HEK293T (cell line): ENCODE results near the gene SGMS1.

Source experiments
- CTCF ChIA-PET: fragments of 350-600 bp; formaldehyde crosslinking; extraction: SDS; loops from one replicate; lab custom pipeline; 2021; ENCODE audit warnings: antibody characterized with exemption, inconsistent platforms; lab: Yijun Ruan, JAX
- POLR2A ChIA-PET: fragments of 350-600 bp; formaldehyde crosslinking; extraction: SDS; loops from one replicate; lab custom pipeline; 2020; ENCODE audit warnings: antibody characterized with exemption, inconsistent platforms; lab: Yijun Ruan, JAX
- DNase-seq: peaks from one replicate; pipeline ENCODE4 v3.0.0; 2012; ENCODE audit warnings: mixed read lengths; ENCODE audit errors: extremely low spot score
- ARNT ChIP-seq: fragments of 450-650 bp; IDR thresholded peaks from 2 replicates; pipeline ENCODE4 v1.6.1; 2017; ENCODE audit warnings: mild to moderate bottlenecking
- BHLHE40 ChIP-seq: fragments of 450-650 bp; IDR thresholded peaks from 2 replicates; pipeline ENCODE4 v1.6.1; 2016; ENCODE audit warnings: mild to moderate bottlenecking, moderate library complexity, borderline replicate concordance
- CTBP1 ChIP-seq: fragments of 450-650 bp; IDR thresholded peaks from 2 replicates; pipeline ENCODE4 v1.6.1; 2016; ENCODE audit warnings: borderline replicate concordance
- ELF4 ChIP-seq: fragments of 450-650 bp; IDR thresholded peaks from 2 replicates; pipeline ENCODE4 v1.6.1; 2017; ENCODE audit warnings: antibody characterized with exemption
- FOXA1 ChIP-seq: fragments of 450-650 bp; IDR thresholded peaks from 2 replicates; pipeline ENCODE4 v1.6.1; 2016; ENCODE audit warnings: mild to moderate bottlenecking
- FOXK2 ChIP-seq: fragments of 450-650 bp; IDR thresholded peaks from 2 replicates; pipeline ENCODE4 v1.6.1; 2016; ENCODE audit warnings: mild to moderate bottlenecking
- FOXM1 ChIP-seq: fragments of 450-650 bp; IDR thresholded peaks from 2 replicates; pipeline ENCODE4 v1.6.1; 2017; ENCODE audit warnings: mild to moderate bottlenecking, borderline replicate concordance
- HDGF ChIP-seq: fragments of 450-650 bp; IDR thresholded peaks from 2 replicates; pipeline ENCODE4 v1.6.1; 2017; ENCODE audit warnings: antibody characterized with exemption, borderline replicate concordance
- L3MBTL2 ChIP-seq: fragments of 450-650 bp; conservative IDR thresholded peaks from 2 replicates; pipeline ENCODE4 v1.6.1; 2016; ENCODE audit warnings: mild to moderate bottlenecking
- LEF1 ChIP-seq: fragments of 450-650 bp; IDR thresholded peaks from 2 replicates; pipeline ENCODE4 v1.6.1; 2017; ENCODE audit warnings: mild to moderate bottlenecking, borderline replicate concordance
- NFRKB ChIP-seq: fragments of 450-650 bp; IDR thresholded peaks from 2 replicates; pipeline ENCODE4 v1.6.1; 2016; ENCODE audit warnings: mild to moderate bottlenecking, moderate library complexity
- PKNOX1 ChIP-seq: fragments of 450-650 bp; IDR thresholded peaks from 2 replicates; pipeline ENCODE4 v1.6.1; 2016
- SP1 ChIP-seq: fragments of 450-650 bp; IDR thresholded peaks from 2 replicates; pipeline ENCODE4 v1.6.1; 2017
- SUZ12 ChIP-seq: fragments of 450-650 bp; IDR thresholded peaks from 2 replicates; pipeline ENCODE4 v1.6.1; 2016; ENCODE audit warnings: mild to moderate bottlenecking
- TARDBP ChIP-seq: fragments of 450-650 bp; IDR thresholded peaks from 2 replicates; pipeline ENCODE4 v1.6.1; 2016
- ZNF384 ChIP-seq: fragments of 450-650 bp; IDR thresholded peaks from 2 replicates; pipeline ENCODE4 v1.6.1; 2016

SGMS1 gene

GRCh38 chr10:50513956-50514355 is 109.8 kb downstream of the SGMS1 start:
- TF ChIP-seq SUZ12 (no peak), FOXM1 (no peak), CTBP1 (no peak), HDGF (no peak), SP1 (no peak), NFRKB (no peak), FOXA1 (no peak), ELF4 (no peak), L3MBTL2 (no peak), ZNF384 (no peak), FOXK2 (no peak)
- ChIA-PET CTCF (no interaction called here), POLR2A (no interaction called here)
- no peak for DNase-seq

GRCh38 chr10:50512743-50513416 is 110.9 kb downstream of the SGMS1 start:
- CTCF ChIA-PET: no interaction called here
- no peak for DNase-seq
- POLR2A ChIA-PET: interaction anchor here (1.3 kb wide), 1 partner anchor 110 kb away, joined by 5 read pairs; no protein-coding TSS in a partner anchor
- no peak for TF ChIP-seq PKNOX1
- no peak for TF ChIP-seq BHLHE40
- TF ChIP-seq HDGF: no peak

- no peak for TF ChIP-seq FOXA1
- TF ChIP-seq SUZ12: no peak
- no peak for TF ChIP-seq FOXK2
- TF ChIP-seq TARDBP: no peak
- no peak for TF ChIP-seq ARNT
- ChIA-PET CTCF (no interaction called here), POLR2A (interaction anchor here (1.3 kb wide), 1 partner anchor 111 kb away, joined by 5 read pairs; no protein-coding TSS in a partner anchor)
- no peak for DNase-seq
Observed at GRCh38 chr10:50512214-50512595, 111.6 kb downstream of the SGMS1 start.

GRCh38 chr10:50511492-50512213 is 112.1 kb downstream of the SGMS1 start:
- no peak for DNase-seq
- CTCF ChIA-PET: no interaction called here
- TF ChIP-seq BHLHE40: no peak
- TF ChIP-seq LEF1: no peak
- TF ChIP-seq HDGF: no peak
- no peak for TF ChIP-seq PKNOX1
- no peak for TF ChIP-seq SUZ12
- TF ChIP-seq TARDBP: no peak
- TF ChIP-seq FOXA1: no peak
- POLR2A ChIA-PET: no interaction called here

GRCh38 chr10:50510517-50511473 is 113.0 kb downstream of the SGMS1 start:
- TF ChIP-seq ELF4: no peak
- no peak for TF ChIP-seq SP1
- no peak for DNase-seq
- ChIA-PET CTCF (no interaction called here), POLR2A (no interaction called here)

GRCh38 chr10:50508315-50509051 is 115.3 kb downstream of the SGMS1 start:
- CTCF ChIA-PET: no interaction called here
- DNase-seq: no peak
- POLR2A ChIA-PET: interaction anchor here (0.7 kb wide), 1 partner anchor 131 kb away, joined by 3 read pairs; no protein-coding TSS in a partner anchor
- TF ChIP-seq NFRKB (no peak), CTBP1 (no peak), FOXK2 (no peak), PKNOX1 (no peak), ZNF384 (no peak), ARNT (no peak), ELF4 (no peak), FOXM1 (no peak), SP1 (no peak), BHLHE40 (no peak)
